Gastroesophageal sphincter (tissue), 3 donors: ENCODE measurements around the gene DOCK4.

Source experiments
- CTCF ChIP-seq, 4 experiments: fragments of 200-600 bp in 2 of 4; fragments of 450-650 bp in 2 of 4; sonication (generic) in 1 of 4; IDR thresholded peaks; one replicate each; pipeline ENCODE4 v1.5.1; 2017 to 2019; ENCODE audit warnings: antibody characterized with exemption in 4 of 4, mild to moderate bottlenecking in 2 of 4, moderate library complexity in 2 of 4
- POLR2A ChIP-seq, 2 donors: fragments of 450-650 bp; IDR thresholded peaks; one replicate each; pipeline ENCODE4 v1.6.1; 2017; ENCODE audit warnings: antibody characterized with exemption in 2 of 2, mild to moderate bottlenecking in 2 of 2, moderate library complexity in 1 of 2
- POLR2AphosphoS5 ChIP-seq: sonication (generic); formaldehyde crosslinking; IDR thresholded peaks from one replicate; pipeline ENCODE4 v1.6.1; 2017; ENCODE audit warnings: antibody characterized with exemption

- no peak for TF ChIP-seq CTCF (IDR thresholded peaks at IDR 0.05)
- TF ChIP-seq POLR2AphosphoS5: no peak
- no peak for TF ChIP-seq POLR2A (IDR thresholded peaks at IDR 0.05)
Measured at GRCh38 chr7:112225006-112225405, 18.8 kb upstream of the DOCK4 start.
